Spleen (tissue), 11 donors: Measurements from ENCODE around the gene SLC9A7. TPM values are rescaled to one million over a fixed set of nuclear protein-coding genes. Genes with fewer than 3 reads are reported as not detected.
A peak's percentile ranks its signal among the peaks of the same experiment; 100 is the strongest.

Experiments used
- DNase-seq: peaks from one replicate; pipeline ENCODE4 v3.0.0-alpha.2; 2020
- H3K27ac ChIP-seq, 8 donors: fragments of 200-600 bp; sonication (generic) in 7 of 8; 1 replicate in 4 of 8; 2 replicates in 4 of 8; pipeline versions ENCODE4 v1.5.0 to v1.8.0; 2016 to 2021; ENCODE audit warnings: inconsistent platforms in 4 of 8, mild to moderate bottlenecking in 4 of 8, moderate library complexity in 1 of 8
- H3K27me3 ChIP-seq, 7 donors: fragments of 200-600 bp; sonication (generic) in 6 of 7; replicated peaks in 1 of 7; 1 replicate in 4 of 7; 2 replicates in 3 of 7; pipeline versions ENCODE4 v1.5.0 to v1.8.0; 2016 to 2021; ENCODE audit warnings: inconsistent platforms in 3 of 7, mild to moderate bottlenecking in 1 of 7
- H3K36me3 ChIP-seq, 6 donors: fragments of 200-600 bp; sonication (generic) in 5 of 6; 1 replicate in 4 of 6; 2 replicates in 2 of 6; pipeline versions ENCODE4 v1.5.0 to v1.8.0; 2016 to 2021; ENCODE audit warnings: inconsistent platforms in 2 of 6
- H3K4me1 ChIP-seq, 6 donors: fragments of 200-600 bp; sonication (generic) in 5 of 6; 1 replicate in 3 of 6; 2 replicates in 3 of 6; pipeline versions ENCODE4 v1.5.0 to v1.8.0; 2016 to 2021; ENCODE audit warnings: inconsistent platforms in 3 of 6
- H3K4me3 ChIP-seq, 8 donors: fragments of 200-600 bp; sonication (generic) in 7 of 8; 1 replicate in 4 of 8; 2 replicates in 4 of 8; pipeline versions ENCODE4 v1.5.0 to v1.8.0; 2016 to 2021; ENCODE audit warnings: inconsistent platforms in 4 of 8, mild to moderate bottlenecking in 4 of 8, moderate library complexity in 2 of 8
- H3K9me3 ChIP-seq, 8 donors: fragments of 200-600 bp; sonication (generic) in 7 of 8; 1 replicate in 4 of 8; 2 replicates in 4 of 8; pipeline versions ENCODE4 v1.5.0 to v1.8.0; 2016 to 2021; ENCODE audit warnings: inconsistent platforms in 4 of 8
- POLR2A ChIP-seq, 3 donors: fragments of 450-650 bp; IDR thresholded peaks; one replicate each; pipeline ENCODE4 v1.5.1; 2017; ENCODE audit warnings: antibody characterized with exemption in 3 of 3, mild to moderate bottlenecking in 1 of 3
- POLR2AphosphoS5 ChIP-seq, 3 donors: sonication (generic); formaldehyde crosslinking; IDR thresholded peaks; one replicate each; pipeline ENCODE4 v1.5.1; 2017; ENCODE audit warnings: antibody characterized with exemption in 3 of 3
- WGBS, 5 donors: extraction: QIAGEN DNeasy Blood & Tissue Kit in 3 of 5; methylation state at CpG; one replicate each; pipeline versions ENCODE4 v1.1.5 to v1.1.7; 2013 to 2018; 5-methylcytosine and 5-hydroxymethylcytosine counted together
- intact Hi-C: fragments of 100-400 bp; cut with DNase I; formaldehyde crosslinking; loops from one replicate; pipeline ENCODE4 v1.15.0; 2023; ENCODE audit warnings: low total_unique reads
- polyA plus RNA-seq, 3 donors: library from polyadenylated mRNA; stranded (reverse); fragments of 200-250 nt; gene quantifications; one replicate each; pipeline ENCODE4 v1.2.1, GENCODE V29; 2013
- total RNA-seq, 7 donors: library from RNA; depleted of rRNA in 3 of 7; stranded (reverse); fragments of >200 nt in 3 of 7; fragmentation: NEBNext Ultra II Directional in 4 of 7; extraction: Animal tissue kit (Norgen Biotek cat#: 25700) in 4 of 7; gene quantifications; one replicate each; pipeline versions ENCODE4 v1.1.0 to v1.2.1, GENCODE V29; 2016 to 2021
- TF ChIP-seq, protein P1 (sequence below), 11 experiments: fragments of 200-600 bp in 7 of 11; fragments of 450-650 bp in 4 of 11; sonication (generic) in 4 of 11; IDR thresholded peaks in 8 of 11; conservative IDR thresholded peaks in 3 of 11; 1 replicate in 7 of 11; 2 replicates in 4 of 11; pipeline versions ENCODE4 v1.4.0 to v1.8.0; 2016 to 2021; ENCODE audit warnings: antibody characterized with exemption in 11 of 11, inconsistent platforms in 4 of 11, mild to moderate bottlenecking in 1 of 11
- donor health status: healthy with polysubstance abuse.
- donor health status: DM: no; HTN: no; CAD: no; lungs with moderate emphysema.
- donor health status: DM: no; HTN: no; CAD: no.
- donor health status: Bipolar disorder and iron deficiency.
- donor health status: healthy.
- donor health status: DM: no; HTN: no; CAD: no.
- donor health status: DM: yes; HTN: yes; CAD: no.

The SLC9A7 gene
- total and polyA plus RNA-seq, 10 donors = 3.2 to 25.2 (median 11.1) TPM

DNA sequence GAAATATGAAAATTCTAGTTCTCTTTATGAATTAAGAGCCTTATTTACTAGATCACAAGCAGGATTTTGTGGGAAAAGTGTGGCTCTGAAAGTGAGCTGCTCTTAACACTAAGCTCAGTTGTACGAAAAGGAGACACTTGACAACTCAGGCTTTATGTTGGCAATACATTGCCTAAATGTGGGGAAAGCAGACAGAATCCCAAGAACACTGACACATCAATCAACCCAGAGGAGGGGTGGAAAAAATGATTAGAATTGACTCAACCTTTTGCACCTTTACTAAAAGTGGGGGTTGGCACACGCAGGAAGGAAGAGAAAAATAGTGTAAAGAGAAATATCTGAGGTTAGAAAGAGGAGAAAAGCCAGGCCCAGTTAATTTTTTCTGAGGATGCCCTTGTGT is 123.7 kb downstream of the SLC9A7 start:
- Histone ChIP-seq H3K9me3 (no peaks in the 10 kb centered on the region), H3K4me3 (no peak overlapping the region), H3K27ac (no peak overlapping the region), H3K36me3 (peaks cover 0 to 6% (median 0%) of the 10 kb centered on the region in 6 donors), H3K4me1 (no peaks in the 10 kb centered on the region), H3K27me3 (no peaks in the 10 kb centered on the region)
- no peak for DNase-seq
- WGBS, 5 donors = 69 to 92% (median 75%) methylated on average over 2 of the region's 2 CpGs
- intact Hi-C loops = no loop called here
- no peak for TF ChIP-seq POLR2A (IDR thresholded peaks at IDR 0.05)
- TF ChIP-seq, protein P1, sequence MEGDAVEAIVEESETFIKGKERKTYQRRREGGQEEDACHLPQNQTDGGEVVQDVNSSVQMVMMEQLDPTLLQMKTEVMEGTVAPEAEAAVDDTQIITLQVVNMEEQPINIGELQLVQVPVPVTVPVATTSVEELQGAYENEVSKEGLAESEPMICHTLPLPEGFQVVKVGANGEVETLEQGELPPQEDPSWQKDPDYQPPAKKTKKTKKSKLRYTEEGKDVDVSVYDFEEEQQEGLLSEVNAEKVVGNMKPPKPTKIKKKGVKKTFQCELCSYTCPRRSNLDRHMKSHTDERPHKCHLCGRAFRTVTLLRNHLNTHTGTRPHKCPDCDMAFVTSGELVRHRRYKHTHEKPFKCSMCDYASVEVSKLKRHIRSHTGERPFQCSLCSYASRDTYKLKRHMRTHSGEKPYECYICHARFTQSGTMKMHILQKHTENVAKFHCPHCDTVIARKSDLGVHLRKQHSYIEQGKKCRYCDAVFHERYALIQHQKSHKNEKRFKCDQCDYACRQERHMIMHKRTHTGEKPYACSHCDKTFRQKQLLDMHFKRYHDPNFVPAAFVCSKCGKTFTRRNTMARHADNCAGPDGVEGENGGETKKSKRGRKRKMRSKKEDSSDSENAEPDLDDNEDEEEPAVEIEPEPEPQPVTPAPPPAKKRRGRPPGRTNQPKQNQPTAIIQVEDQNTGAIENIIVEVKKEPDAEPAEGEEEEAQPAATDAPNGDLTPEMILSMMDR (IDR thresholded peaks at IDR 0.05 in 8 of 11, conservative IDR thresholded peaks at IDR 0.05 in 3 of 11) = no peak
- no peak for TF ChIP-seq POLR2AphosphoS5 (IDR thresholded peaks at IDR 0.05)

- no peaks in the 10 kb centered on the region for H3K9me3 ChIP-seq
- peaks cover 0 to 5% (median under 1%) of the 10 kb centered on the region in 6 donors for H3K4me1 ChIP-seq
- peak overlapping the region in 1 of 8 donors; percentile 51 for H3K27ac ChIP-seq
- H3K27me3 ChIP-seq = no peaks in the 10 kb centered on the region
- TF ChIP-seq POLR2AphosphoS5 (IDR thresholded peaks at IDR 0.05) = no peak
- TF ChIP-seq, protein P1 (IDR thresholded peaks at IDR 0.05 in 8 of 11, conservative IDR thresholded peaks at IDR 0.05 in 3 of 11) = no peak
- TF ChIP-seq POLR2A (IDR thresholded peaks at IDR 0.05) = no peak
- DNase-seq = no peak
- WGBS, 5 donors = 45 to 60% (median 50%) methylated on average over 3 of the region's 3 CpGs
- no peak overlapping the region for H3K4me3 ChIP-seq
- intact Hi-C loops = no loop called here
- H3K36me3 ChIP-seq = peaks cover 0 to 6% (median 0%) of the 10 kb centered on the region in 6 donors
These were observed 124.3 kb downstream of the SLC9A7 start for GRCh38 chrX:46634577-46634976.

- 50 to 100% (median 80%) methylated on average over 1 of the region's 1 CpG for WGBS, 5 donors
- Histone ChIP-seq H3K4me3 (no peak overlapping the region), H3K4me1 (peaks cover 11 to 44% (median 28%) of the 10 kb centered on the region in 6 donors), H3K9me3 (no peaks in the 10 kb centered on the region), H3K27me3 (no peaks in the 10 kb centered on the region), H3K27ac (peak overlapping the region in 4 of 8 donors; percentile 72 to 90 (median 86)), H3K36me3 (peaks cover 0 to 6% (median 0%) of the 10 kb centered on the region in 6 donors)
- no peak for TF ChIP-seq POLR2A (IDR thresholded peaks at IDR 0.05)
- no peak for TF ChIP-seq POLR2AphosphoS5 (IDR thresholded peaks at IDR 0.05)
- TF ChIP-seq, protein P1 (IDR thresholded peaks at IDR 0.05 in 8 of 11, conservative IDR thresholded peaks at IDR 0.05 in 3 of 11) = no peak
- DNase-seq = no peak
- intact Hi-C loops = no loop called here
These were observed 128.8 kb downstream of the SLC9A7 start for GRCh38 chrX:46630141-46630540.

DNA sequence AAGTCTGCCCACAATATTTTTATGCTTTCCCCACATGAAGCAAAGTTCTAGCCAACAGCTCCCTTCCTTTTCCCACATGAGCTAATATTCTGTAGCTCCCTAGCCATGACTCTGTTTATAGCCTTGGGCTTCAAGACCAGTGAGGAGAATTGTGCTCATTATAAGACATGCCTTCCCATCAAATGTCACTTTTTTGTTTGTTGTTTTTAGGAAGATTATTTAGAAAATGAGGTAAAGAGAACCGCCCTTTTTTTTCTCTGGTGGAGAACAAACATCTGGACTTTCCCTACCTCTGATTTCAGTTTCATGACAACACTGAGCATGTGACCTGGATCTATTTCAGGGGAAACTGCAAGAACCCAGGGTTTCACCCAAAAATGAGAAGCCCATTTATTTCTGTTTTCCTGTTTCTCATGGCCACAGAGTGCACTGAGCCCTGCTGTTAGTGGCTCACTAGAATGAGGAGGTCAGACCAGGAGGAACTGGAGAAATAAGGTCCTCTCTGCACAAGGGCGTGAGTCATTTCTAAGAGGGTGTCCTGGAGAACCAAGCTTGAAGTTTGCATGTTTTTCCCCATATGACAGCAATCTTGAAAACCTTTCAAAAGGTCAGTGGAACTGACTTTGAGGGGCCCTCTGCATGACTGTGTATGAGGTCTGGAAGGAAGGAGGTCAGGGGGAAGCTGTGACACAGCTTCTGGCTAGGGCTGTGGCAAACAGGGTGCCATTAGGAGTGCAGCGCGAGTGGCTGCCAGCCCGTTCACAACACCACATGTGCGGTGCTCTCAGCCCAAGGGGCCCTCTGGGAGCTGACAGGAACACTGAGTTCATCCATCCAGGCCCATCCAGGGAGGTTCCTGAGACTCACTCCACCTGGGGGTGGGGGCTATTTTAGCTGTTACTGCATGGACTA is 130.2 kb downstream of the SLC9A7 start:
- 9 to 34% (median 26%) methylated on average over 4 to 6 of the region's 6 CpGs for WGBS, 5 donors
- peak overlapping the region in 7 of 8 donors; percentile 51 to 90 (median 83) for H3K27ac ChIP-seq
- no peaks in the 10 kb centered on the region for H3K27me3 ChIP-seq
- TF ChIP-seq POLR2A (IDR thresholded peaks at IDR 0.05) = no peak
- TF ChIP-seq POLR2AphosphoS5 (IDR thresholded peaks at IDR 0.05) = peak; percentile 38 to 48 (median 42)
- no peaks in the 10 kb centered on the region for H3K9me3 ChIP-seq
- DNase-seq = no peak
- intact Hi-C loops = no loop called here
- H3K4me3 ChIP-seq = peak overlapping the region in 1 of 8 donors; percentile 43
- peaks cover 11 to 44% (median 28%) of the 10 kb centered on the region in 6 donors for H3K4me1 ChIP-seq
- peaks cover 0 to 6% (median 0%) of the 10 kb centered on the region in 6 donors for H3K36me3 ChIP-seq
